ENCODE data around the gene DOCK8. TPM values are rescaled to one million over a fixed set of nuclear protein-coding genes. Genes with fewer than 3 reads are reported as not detected.
A peak's percentile ranks its signal among the peaks of the same experiment; 100 is the strongest.

Gene DOCK8
- total RNA-seq, 1 donor from 2014 or later: 83.4 TPM

GRCh38 chr9:445033-445432, 230.4 kb downstream of the DOCK8 start:
- ATAC-seq (no peak), DNase-seq (no peak)
- H3K27me3 ChIP-seq: no peaks in the 10 kb centered on the region
- no peak overlapping the region for H3K4me3 ChIP-seq
- intact Hi-C loops (cut with DNase I): no loop called here
- no peaks in the 10 kb centered on the region for H3K9me3 ChIP-seq
- TF ChIP-seq, protein P1, sequence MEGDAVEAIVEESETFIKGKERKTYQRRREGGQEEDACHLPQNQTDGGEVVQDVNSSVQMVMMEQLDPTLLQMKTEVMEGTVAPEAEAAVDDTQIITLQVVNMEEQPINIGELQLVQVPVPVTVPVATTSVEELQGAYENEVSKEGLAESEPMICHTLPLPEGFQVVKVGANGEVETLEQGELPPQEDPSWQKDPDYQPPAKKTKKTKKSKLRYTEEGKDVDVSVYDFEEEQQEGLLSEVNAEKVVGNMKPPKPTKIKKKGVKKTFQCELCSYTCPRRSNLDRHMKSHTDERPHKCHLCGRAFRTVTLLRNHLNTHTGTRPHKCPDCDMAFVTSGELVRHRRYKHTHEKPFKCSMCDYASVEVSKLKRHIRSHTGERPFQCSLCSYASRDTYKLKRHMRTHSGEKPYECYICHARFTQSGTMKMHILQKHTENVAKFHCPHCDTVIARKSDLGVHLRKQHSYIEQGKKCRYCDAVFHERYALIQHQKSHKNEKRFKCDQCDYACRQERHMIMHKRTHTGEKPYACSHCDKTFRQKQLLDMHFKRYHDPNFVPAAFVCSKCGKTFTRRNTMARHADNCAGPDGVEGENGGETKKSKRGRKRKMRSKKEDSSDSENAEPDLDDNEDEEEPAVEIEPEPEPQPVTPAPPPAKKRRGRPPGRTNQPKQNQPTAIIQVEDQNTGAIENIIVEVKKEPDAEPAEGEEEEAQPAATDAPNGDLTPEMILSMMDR (IDR thresholded peaks at IDR 0.05): no peak
- H3K27ac ChIP-seq: no peak overlapping the region
- peaks cover 53% of the 10 kb centered on the region for H3K36me3 ChIP-seq
- H3K4me1 ChIP-seq: no peaks in the 10 kb centered on the region

GRCh38 chr9:446074-446699, 231.5 kb downstream of the DOCK8 start:
- Histone ChIP-seq H3K4me3 (no peak overlapping the region), H3K9me3 (no peaks in the 10 kb centered on the region), H3K27ac (no peak overlapping the region), H3K27me3 (no peaks in the 10 kb centered on the region), H3K36me3 (peaks cover 55% of the 10 kb centered on the region), H3K4me1 (no peaks in the 10 kb centered on the region)
- no peak for ATAC-seq
- intact Hi-C loops (cut with DNase I): no loop called here
- TF ChIP-seq, protein P1 (IDR thresholded peaks at IDR 0.05): no peak
- DNase-seq: no peak

DNA sequence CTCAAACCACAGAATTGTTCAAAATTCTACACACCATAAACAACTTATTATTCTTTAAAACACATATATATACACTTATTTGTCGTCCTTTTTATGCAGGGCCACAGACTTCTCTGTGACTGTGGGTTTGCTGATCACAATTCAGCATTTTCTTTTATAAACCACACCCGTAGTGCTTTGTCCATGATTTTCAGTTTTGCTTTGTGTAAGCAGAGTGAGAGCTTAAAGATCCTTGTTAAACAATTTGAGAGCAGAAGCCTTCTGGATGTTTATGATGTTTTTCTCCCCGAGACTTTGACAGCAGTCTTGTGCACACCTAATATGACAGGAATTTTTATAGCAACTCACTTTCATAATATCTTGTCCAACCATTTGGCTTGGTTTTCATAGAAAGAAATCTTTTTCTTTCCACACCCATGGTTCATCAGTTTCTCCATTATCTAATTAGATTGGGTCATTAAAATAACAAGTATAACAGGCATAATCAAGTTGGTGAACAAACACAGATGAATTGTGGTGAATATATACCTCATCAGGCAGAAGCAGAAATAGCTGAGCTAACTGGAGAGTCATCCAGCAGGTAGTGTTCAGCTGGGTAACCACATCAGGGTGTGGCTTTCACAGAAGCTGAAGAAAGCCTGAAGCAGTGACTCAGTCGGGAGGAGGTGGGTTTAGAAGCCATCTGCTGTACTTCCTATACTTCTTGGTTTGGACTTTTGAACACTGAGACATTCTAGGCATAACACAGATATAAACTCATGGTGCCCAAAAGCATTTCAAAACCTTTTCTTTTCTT, 232.8 kb downstream of the DOCK8 start:
- Histone ChIP-seq H3K4me3 (no peak overlapping the region), H3K27me3 (no peaks in the 10 kb centered on the region), H3K4me1 (no peaks in the 10 kb centered on the region), H3K27ac (no peak overlapping the region), H3K36me3 (peaks cover 51% of the 10 kb centered on the region), H3K9me3 (no peaks in the 10 kb centered on the region)
- intact Hi-C loops (cut with DNase I): no loop called here
- DNase-seq (no peak), ATAC-seq (peak; percentile 74)
- TF ChIP-seq, protein P1 (IDR thresholded peaks at IDR 0.05): no peak

DNA sequence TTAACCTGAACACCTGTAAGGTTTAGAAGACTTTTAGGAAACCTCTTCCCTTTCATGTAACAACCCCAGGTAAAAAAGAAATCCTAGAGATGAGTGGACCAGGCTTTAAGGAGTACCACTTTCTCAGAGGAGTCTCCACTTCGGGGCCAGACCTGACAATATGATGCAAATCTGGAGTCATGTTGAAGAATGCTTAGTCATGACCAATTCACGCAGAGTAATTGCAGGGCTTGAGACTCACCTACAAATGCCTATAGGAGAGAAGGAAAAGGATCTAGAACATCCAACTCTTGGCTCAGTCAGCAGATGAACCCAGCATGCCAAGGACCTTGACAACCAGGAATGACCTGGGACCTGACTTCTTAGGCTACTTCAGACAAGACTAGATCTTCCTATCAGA, 235.4 kb downstream of the DOCK8 start:
- no peaks in the 10 kb centered on the region for H3K9me3 ChIP-seq
- H3K27ac ChIP-seq: no peak overlapping the region
- H3K4me1 ChIP-seq: no peaks in the 10 kb centered on the region
- ATAC-seq: no peak
- TF ChIP-seq, protein P1 (IDR thresholded peaks at IDR 0.05): no peak
- peaks cover 41% of the 10 kb centered on the region for H3K36me3 ChIP-seq
- no peak overlapping the region for H3K4me3 ChIP-seq
- intact Hi-C loops (cut with DNase I): no loop called here
- H3K27me3 ChIP-seq: no peaks in the 10 kb centered on the region
- no peak for DNase-seq

GRCh38 chr9:450561-450960, 235.9 kb downstream of the DOCK8 start:
- Histone ChIP-seq H3K4me1 (no peaks in the 10 kb centered on the region), H3K9me3 (no peaks in the 10 kb centered on the region), H3K4me3 (no peak overlapping the region), H3K36me3 (peaks cover 41% of the 10 kb centered on the region), H3K27ac (no peak overlapping the region), H3K27me3 (no peaks in the 10 kb centered on the region)
- ATAC-seq: no peak
- DNase-seq: no peak
- intact Hi-C loops (cut with DNase I): no loop called here
- TF ChIP-seq, protein P1 (IDR thresholded peaks at IDR 0.05): no peak

Data from upper lobe of right lung (tissue), 1 donor.